ENCODE results near the gene CHMP1A.

The CHMP1A gene

GRCh38 chr16:89602273-89602951, 55.1 kb downstream of the CHMP1A start:
- peak; percentile 92 to 94 for ATAC-seq

- no peak for ATAC-seq
Measured at GRCh38 chr16:89601906-89602272, 55.6 kb downstream of the CHMP1A start.

- ATAC-seq = no peak
Measured at GRCh38 chr16:89600956-89601355, 56.6 kb downstream of the CHMP1A start.

- ATAC-seq = no peak
Measured at GRCh38 chr16:89600427-89600826, 57.1 kb downstream of the CHMP1A start.

- ATAC-seq = no peak
Measured at GRCh38 chr16:89599902-89600301, 57.6 kb downstream of the CHMP1A start.

GRCh38 chr16:89599451-89599858, 58.1 kb downstream of the CHMP1A start:
- ATAC-seq = peak in 1 of 2 donors; percentile 14

- ATAC-seq = no peak
Measured at GRCh38 chr16:89598199-89598598, 59.3 kb downstream of the CHMP1A start.

GRCh38 chr16:89596957-89597649, 60.4 kb downstream of the CHMP1A start:
- no peak for ATAC-seq

GRCh38 chr16:89596061-89596689, 61.3 kb downstream of the CHMP1A start:
- no peak for ATAC-seq

GRCh38 chr16:89595330-89596060, 62.0 kb downstream of the CHMP1A start:
- ATAC-seq = no peak

All from activated CD4-positive, CD25-positive, alpha-beta regulatory T cell treated with anti-CD3 and anti-CD28 coated beads, Interleukin-2, amount 50 U/mL, for 24 hours (primary cell).